Spinal cord (tissue), 10 donors: Measurements from ENCODE around the gene NOXRED1. TPM values are rescaled to one million over a fixed set of nuclear protein-coding genes. Genes with fewer than 3 reads are reported as not detected.
"Not testable (repeated sequence)": the region's sequence is repeated elsewhere in the genome, so short reads cannot be mapped to it uniquely, and the experiment has no call there.

ENCODE experiments used
- DNase-seq, 6 donors: peaks; one replicate each; pipeline versions ENCODE4 v3.0.0 to v3.0.0-alpha.2; 2013 to 2015; ENCODE audit warnings: low spot score in 6 of 6, low read depth in 4 of 6
- H3K27ac ChIP-seq: one replicate; pipeline ENCODE4 v1.5.1; 2013; ENCODE audit warnings: low read depth, low read length, control low read depth
- H3K27me3 ChIP-seq: one replicate; pipeline ENCODE4 v1.6.1; 2013; ENCODE audit warnings: low read length; ENCODE audit not compliant: control insufficient read depth, insufficient read depth
- H3K36me3 ChIP-seq: one replicate; pipeline ENCODE4 v1.6.1; 2013; ENCODE audit warnings: low read length; ENCODE audit not compliant: control insufficient read depth, insufficient read depth
- H3K4me1 ChIP-seq: one replicate; pipeline ENCODE4 v1.6.1; 2013; ENCODE audit warnings: low read length; ENCODE audit not compliant: control insufficient read depth, insufficient read depth
- H3K4me3 ChIP-seq: one replicate; pipeline ENCODE4 v1.5.1; 2013; ENCODE audit warnings: low read depth, low read length, control low read depth
- H3K9me3 ChIP-seq: one replicate; pipeline ENCODE4 v1.6.1; 2013; ENCODE audit warnings: low read length; ENCODE audit not compliant: control insufficient read depth, insufficient read depth
- WGBS: methylation state at CpG from one replicate; pipeline ENCODE4 v1.1.5; 2013; ENCODE audit warnings: missing lambda C conversion rate; ENCODE audit not compliant: insufficient coverage; 5-methylcytosine and 5-hydroxymethylcytosine counted together
- polyA plus RNA-seq, 2 donors: library from polyadenylated mRNA; unstranded; fragments of 120-200 nt; gene quantifications; one replicate each; pipeline ENCODE4 v1.2.1, GENCODE V29; 2013; ENCODE audit not compliant: insufficient read length in 2 of 2
- total RNA-seq, 2 donors: library from RNA; depleted of rRNA in 1 of 2; stranded (reverse); fragments of 120-200 nt in 1 of 2; fragments of >200 nt in 1 of 2; gene quantifications; one replicate each; pipeline versions ENCODE4 v1.2.3 to v1.2.4, GENCODE V29; 2013 to 2014
- donor health status: healthy.

NOXRED1 gene
- total and polyA plus RNA-seq, 4 donors = 0.50 to 2.4 (median 1.3) TPM

DNA sequence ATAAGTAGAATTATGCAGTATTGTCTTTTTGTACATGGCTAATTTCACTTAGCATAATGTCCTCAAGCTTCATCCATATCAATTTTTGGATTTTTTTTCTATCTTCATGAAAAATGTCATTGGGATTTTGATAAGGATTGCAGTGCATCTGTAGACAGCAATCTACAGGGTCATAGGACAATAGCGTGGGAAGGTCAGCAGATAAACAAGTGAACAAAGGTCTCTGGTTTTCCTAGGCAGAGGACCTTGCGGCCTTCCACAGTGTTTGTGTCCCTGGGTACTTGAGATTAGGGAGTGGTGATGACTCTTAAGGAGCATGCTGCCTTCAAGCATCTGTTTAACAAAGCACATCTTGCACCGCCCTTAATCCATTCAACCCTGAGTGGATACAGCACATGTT is 7.2 kb downstream of the NOXRED1 start:
- H3K27ac ChIP-seq, H3K9me3 ChIP-seq, H3K4me3 ChIP-seq, H3K4me1 ChIP-seq, H3K27me3 ChIP-seq, H3K36me3 ChIP-seq, DNase-seq: not testable (repeated sequence)
- no CpG with 5 or more reads among the region's 3 CpGs for WGBS

GRCh38 chr14:77415403-77416030 is 7.8 kb downstream of the NOXRED1 start:
- WGBS = 100% methylated on average over 1 of the region's 10 CpGs
- H3K36me3 ChIP-seq, H3K27ac ChIP-seq, H3K9me3 ChIP-seq, H3K4me3 ChIP-seq, H3K4me1 ChIP-seq, H3K27me3 ChIP-seq, DNase-seq: not testable (repeated sequence)

DNA sequence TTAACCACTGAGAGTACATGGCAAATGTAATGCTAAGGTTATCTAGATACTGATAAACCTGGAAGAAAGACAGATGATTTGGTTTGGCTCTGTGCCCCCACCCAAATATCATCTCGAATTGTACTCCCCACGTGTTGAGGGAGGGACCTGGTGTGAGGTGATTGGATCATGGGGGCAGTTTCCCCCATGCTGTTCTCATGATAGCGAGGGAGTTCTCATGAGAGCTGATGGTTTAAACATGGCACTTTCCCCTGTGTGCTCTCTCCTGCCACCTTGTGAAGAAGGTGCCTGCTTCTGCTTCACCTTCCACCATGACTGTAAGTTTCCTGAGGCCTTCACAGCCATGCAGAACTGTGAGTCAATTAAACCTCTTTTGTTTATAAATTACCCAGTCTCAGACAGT is 14.2 kb downstream of the NOXRED1 start:
- Histone ChIP-seq H3K4me1 (no peaks in the 10 kb centered on the region), H3K27ac (no peak overlapping the region), H3K4me3 (no peak overlapping the region), H3K27me3 (no peaks in the 10 kb centered on the region), H3K36me3 (no peaks in the 10 kb centered on the region), H3K9me3 (no peaks in the 10 kb centered on the region)
- DNase-seq = no peak
- WGBS = no CpG with 5 or more reads among the region's 3 CpGs

- WGBS = 100% methylated on average over 1 of the region's 2 CpGs
- no peak overlapping the region for H3K27ac ChIP-seq
These were observed 16.2 kb downstream of the NOXRED1 start for GRCh38 chr14:77407158-77407557.

GRCh38 chr14:77406718-77407117 is 16.6 kb downstream of the NOXRED1 start:
- WGBS = 86% methylated on average over 2 of the region's 6 CpGs
- no peaks in the 10 kb centered on the region for H3K27me3 ChIP-seq
- H3K36me3 ChIP-seq = no peaks in the 10 kb centered on the region
- H3K27ac ChIP-seq = no peak overlapping the region
- no peaks in the 10 kb centered on the region for H3K4me1 ChIP-seq
- no peak overlapping the region for H3K4me3 ChIP-seq
- no peak for DNase-seq
- H3K9me3 ChIP-seq = no peaks in the 10 kb centered on the region

More at GRCh38 chr14:77407158-77407557, 16.2 kb downstream of the NOXRED1 start:
- Histone ChIP-seq H3K4me1 (no peaks in the 10 kb centered on the region), H3K27me3 (no peaks in the 10 kb centered on the region), H3K36me3 (no peaks in the 10 kb centered on the region), H3K9me3 (no peaks in the 10 kb centered on the region), H3K4me3 (no peak overlapping the region)
- DNase-seq = no peak

- no peak overlapping the region for H3K4me3 ChIP-seq
- no peak for DNase-seq
- H3K27me3 ChIP-seq = no peaks in the 10 kb centered on the region
- no peaks in the 10 kb centered on the region for H3K9me3 ChIP-seq
- no peaks in the 10 kb centered on the region for H3K4me1 ChIP-seq
- no peaks in the 10 kb centered on the region for H3K36me3 ChIP-seq
- WGBS = 88% methylated on average over 1 of the region's 3 CpGs
- no peak overlapping the region for H3K27ac ChIP-seq
These were observed 17.2 kb downstream of the NOXRED1 start for GRCh38 chr14:77406086-77406485.

- no peaks in the 10 kb centered on the region for H3K36me3 ChIP-seq
- no peak overlapping the region for H3K4me3 ChIP-seq
- WGBS = no CpG with 5 or more reads among the region's 3 CpGs
- no peaks in the 10 kb centered on the region for H3K4me1 ChIP-seq
- H3K27me3 ChIP-seq = no peaks in the 10 kb centered on the region
- DNase-seq = no peak
- H3K27ac ChIP-seq = no peak overlapping the region
- no peaks in the 10 kb centered on the region for H3K9me3 ChIP-seq
These were observed 19.6 kb downstream of the NOXRED1 start for GRCh38 chr14:77403768-77404167.

DNA sequence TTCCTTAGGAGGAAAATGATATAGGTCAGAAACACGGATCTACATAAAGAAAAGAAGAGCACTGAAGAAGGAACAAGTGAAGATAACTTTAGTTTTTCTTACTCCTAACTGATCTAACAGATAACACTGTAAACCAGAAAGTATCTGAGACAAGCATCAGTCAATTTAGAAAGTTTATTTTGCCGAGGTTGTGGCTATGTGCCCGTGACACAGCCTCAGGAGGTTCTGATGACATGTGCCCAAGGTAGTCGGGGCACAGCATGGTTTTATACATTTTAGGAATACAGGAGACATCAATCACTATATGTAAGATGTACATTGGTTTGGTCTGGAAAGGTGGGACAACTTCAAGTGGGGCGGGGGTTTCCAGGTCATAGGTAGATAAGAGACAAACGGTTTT is 23.1 kb downstream of the NOXRED1 start:
- WGBS = no CpG with 5 or more reads among the region's 6 CpGs
- Histone ChIP-seq H3K4me1 (no peaks in the 10 kb centered on the region), H3K9me3 (no peaks in the 10 kb centered on the region), H3K27ac (no peak overlapping the region), H3K36me3 (no peaks in the 10 kb centered on the region), H3K4me3 (no peak overlapping the region), H3K27me3 (no peaks in the 10 kb centered on the region)
- no peak for DNase-seq

GRCh38 chr14:77390188-77390587 is 33.1 kb downstream of the NOXRED1 start:
- Histone ChIP-seq H3K27ac (no peak overlapping the region), H3K36me3 (no peaks in the 10 kb centered on the region), H3K4me1 (no peaks in the 10 kb centered on the region), H3K4me3 (no peak overlapping the region), H3K27me3 (no peaks in the 10 kb centered on the region), H3K9me3 (no peaks in the 10 kb centered on the region)
- 91% methylated on average over 4 of the region's 4 CpGs for WGBS
- DNase-seq = no peak

DNA sequence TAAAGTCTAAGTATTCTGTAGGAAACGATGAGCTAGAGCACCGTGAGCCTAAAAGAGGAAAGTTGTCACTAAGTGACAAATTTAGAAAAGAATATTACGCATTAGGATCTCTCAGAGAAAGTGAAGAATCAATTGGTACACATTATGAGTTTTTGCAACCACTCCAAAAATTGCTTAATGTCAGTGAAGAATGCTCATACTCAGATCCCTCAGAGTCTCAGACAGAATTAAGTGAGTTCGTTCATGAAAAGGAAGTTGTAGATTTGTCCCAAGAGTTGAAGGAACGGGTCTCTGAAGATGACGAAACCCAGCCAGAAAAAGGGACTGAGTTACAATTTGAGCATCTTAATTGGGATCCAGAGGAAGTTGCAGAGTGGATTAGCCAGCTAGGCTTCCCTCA is 44.6 kb downstream of the NOXRED1 start:
- Histone ChIP-seq H3K9me3 (no peaks in the 10 kb centered on the region), H3K27me3 (no peaks in the 10 kb centered on the region), H3K27ac (no peak overlapping the region), H3K4me3 (no peak overlapping the region), H3K4me1 (peaks cover 9% of the 10 kb centered on the region), H3K36me3 (no peaks in the 10 kb centered on the region)
- 100% methylated on average over 4 of the region's 6 CpGs for WGBS
- no peak for DNase-seq
